Neural progenitor cell (in vitro differentiated cells): ENCODE measurements around the gene EPHA1.

Source experiments
- EZH2phosphoT487 ChIP-seq: fragments of 200-600 bp; sonication (generic); IDR thresholded peaks from 2 replicates; pipeline ENCODE4 v1.6.1; 2017; ENCODE audit warnings: antibody characterized with exemption
- TF ChIP-seq, protein P1 (sequence below): fragments of 200-600 bp; sonication (generic); IDR thresholded peaks from 2 replicates; pipeline ENCODE4 v1.5.1; 2017; ENCODE audit warnings: antibody characterized with exemption, mild to moderate bottlenecking

DNA sequence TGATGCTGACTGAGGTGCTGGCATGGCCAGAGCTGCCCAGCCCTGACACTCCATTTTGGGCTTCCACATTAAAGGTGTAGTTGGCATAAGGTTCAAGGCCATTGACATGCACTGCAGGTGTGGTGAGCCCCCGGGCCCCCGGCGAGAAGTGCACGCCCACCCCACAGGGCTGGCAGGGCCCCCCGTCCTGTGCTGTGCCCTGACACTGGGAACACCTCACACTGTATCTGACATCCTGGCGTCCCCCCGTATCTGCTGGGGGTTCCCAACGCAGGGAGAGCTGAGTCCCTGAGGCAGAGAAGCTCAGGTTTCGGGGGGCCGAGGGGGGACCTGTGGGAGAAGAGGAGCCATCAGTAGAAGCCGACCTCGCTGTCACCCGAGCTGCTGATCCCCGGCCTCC, 10.0 kb downstream of the EPHA1 start:
- TF ChIP-seq EZH2phosphoT487: no peak
- TF ChIP-seq, protein P1, sequence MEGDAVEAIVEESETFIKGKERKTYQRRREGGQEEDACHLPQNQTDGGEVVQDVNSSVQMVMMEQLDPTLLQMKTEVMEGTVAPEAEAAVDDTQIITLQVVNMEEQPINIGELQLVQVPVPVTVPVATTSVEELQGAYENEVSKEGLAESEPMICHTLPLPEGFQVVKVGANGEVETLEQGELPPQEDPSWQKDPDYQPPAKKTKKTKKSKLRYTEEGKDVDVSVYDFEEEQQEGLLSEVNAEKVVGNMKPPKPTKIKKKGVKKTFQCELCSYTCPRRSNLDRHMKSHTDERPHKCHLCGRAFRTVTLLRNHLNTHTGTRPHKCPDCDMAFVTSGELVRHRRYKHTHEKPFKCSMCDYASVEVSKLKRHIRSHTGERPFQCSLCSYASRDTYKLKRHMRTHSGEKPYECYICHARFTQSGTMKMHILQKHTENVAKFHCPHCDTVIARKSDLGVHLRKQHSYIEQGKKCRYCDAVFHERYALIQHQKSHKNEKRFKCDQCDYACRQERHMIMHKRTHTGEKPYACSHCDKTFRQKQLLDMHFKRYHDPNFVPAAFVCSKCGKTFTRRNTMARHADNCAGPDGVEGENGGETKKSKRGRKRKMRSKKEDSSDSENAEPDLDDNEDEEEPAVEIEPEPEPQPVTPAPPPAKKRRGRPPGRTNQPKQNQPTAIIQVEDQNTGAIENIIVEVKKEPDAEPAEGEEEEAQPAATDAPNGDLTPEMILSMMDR: no peak
